ENCODE results near the gene R3HDM2.

GRCh38 chr12:57210926-57211692 is 219.7 kb downstream of the R3HDM2 start:
- no peak for TF ChIP-seq CTCF (IDR thresholded peaks at IDR 0.05; ENCODE audit: low read length)
- no peak for TF ChIP-seq EZH2 (IDR thresholded peaks at IDR 0.05; ENCODE audit: borderline replicate concordance, low read length)

Data from OCI-LY1 (cell line).